HepG2 (cell line): Measurements from ENCODE around the gene CARS2. TPM values are rescaled to one million over a fixed set of nuclear protein-coding genes. Genes with fewer than 3 reads are reported as not detected.
A peak's percentile ranks its signal among the peaks of the same experiment; 100 is the strongest.

Experiments
- ARNTL ChIP-seq: sonication (generic); formaldehyde crosslinking; IDR thresholded peaks from 2 replicates; pipeline ENCODE4 v1.4.0; 2020; ENCODE audit warnings: mild to moderate bottlenecking, missing genetic modification reagents
- ATF5 ChIP-seq: sonication (generic); formaldehyde crosslinking; IDR thresholded peaks from 2 replicates; pipeline ENCODE4 v1.4.0; 2020; ENCODE audit warnings: mild to moderate bottlenecking, low read depth, missing genetic modification reagents
- BHLHE40 ChIP-seq: IDR thresholded peaks from 2 replicates; pipeline ENCODE4 v1.6.1; 2011; ENCODE audit warnings: low read length, improper control_type of control experiment
- ELK4 ChIP-seq: sonication (generic); formaldehyde crosslinking; IDR thresholded peaks from 2 replicates; pipeline ENCODE4 v1.9.0; 2021; ENCODE audit warnings: missing genetic modification reagents, borderline replicate concordance
- FOXK2 ChIP-seq: fragments of 450-650 bp; IDR thresholded peaks from 2 replicates; pipeline ENCODE4 v1.6.1; 2016
- FOXO4 ChIP-seq: sonication (generic); formaldehyde crosslinking; conservative IDR thresholded peaks from 2 replicates; pipeline ENCODE4 v1.8.1; 2023; ENCODE audit warnings: missing genetic modification reagents
- GLMP ChIP-seq: sonication (generic); formaldehyde crosslinking; IDR thresholded peaks from 2 replicates; pipeline ENCODE4 v1.9.0; 2021; ENCODE audit warnings: missing genetic modification reagents, mild to moderate bottlenecking, borderline replicate concordance
- ISX ChIP-seq: sonication (generic); formaldehyde crosslinking; conservative IDR thresholded peaks from 2 replicates; pipeline ENCODE4 v1.5.0; 2020; ENCODE audit warnings: missing genetic modification reagents
- MED8 ChIP-seq: sonication (generic); formaldehyde crosslinking; IDR thresholded peaks from 2 replicates; pipeline ENCODE4 v1.8.1; 2023; ENCODE audit warnings: mild to moderate bottlenecking, missing genetic modification reagents; ENCODE audit not compliant: insufficient replicate concordance
- PITX1 ChIP-seq: sonication (generic); formaldehyde crosslinking; IDR thresholded peaks from 2 replicates; pipeline ENCODE4 v1.5.1; 2020; ENCODE audit warnings: mild to moderate bottlenecking, missing genetic modification reagents
- SMARCE1 ChIP-seq: fragments of 450-650 bp; IDR thresholded peaks from 2 replicates; pipeline ENCODE4 v1.6.1; 2017; ENCODE audit warnings: borderline replicate concordance
- THRA ChIP-seq: sonication (generic); formaldehyde crosslinking; IDR thresholded peaks from 2 replicates; pipeline ENCODE4 v1.4.0; 2020; ENCODE audit warnings: missing genetic modification reagents, borderline replicate concordance
- XBP1 ChIP-seq: sonication (generic); formaldehyde crosslinking; IDR thresholded peaks from 2 replicates; pipeline ENCODE4 v1.5.0; 2020; ENCODE audit warnings: missing genetic modification reagents
- ZNF136 ChIP-seq: sonication (generic); formaldehyde crosslinking; IDR thresholded peaks from 2 replicates; pipeline ENCODE4 v1.8.1; 2022; ENCODE audit warnings: low read depth, mild to moderate bottlenecking, moderate library complexity, missing genetic modification reagents
- ZNF230 ChIP-seq: sonication (generic); formaldehyde crosslinking; IDR thresholded peaks from 2 replicates; pipeline ENCODE4 v1.4.0; 2020; ENCODE audit warnings: mild to moderate bottlenecking, missing genetic modification reagents
- ZNF3 ChIP-seq: IDR thresholded peaks from 2 replicates; pipeline ENCODE4 v1.7.0; 2017; ENCODE audit warnings: inconsistent platforms
- ZNF354B ChIP-seq: sonication (generic); formaldehyde crosslinking; IDR thresholded peaks from 2 replicates; pipeline ENCODE4 v1.8.0; 2022; ENCODE audit warnings: mild to moderate bottlenecking, missing genetic modification reagents
- ZNF644 ChIP-seq: IDR thresholded peaks from 2 replicates; pipeline ENCODE4 v1.6.1; 2016; ENCODE audit warnings: low read depth
- ZNF781 ChIP-seq: sonication (generic); formaldehyde crosslinking; IDR thresholded peaks from 2 replicates; pipeline ENCODE4 v1.5.1; 2020; ENCODE audit warnings: borderline replicate concordance, mild to moderate bottlenecking, missing genetic modification reagents; ENCODE audit errors: not compliant biosample characterization
- ZSCAN21 ChIP-seq: sonication (generic); formaldehyde crosslinking; IDR thresholded peaks from 2 replicates; pipeline ENCODE4 v1.8.0; 2022; ENCODE audit warnings: mild to moderate bottlenecking, missing genetic modification reagents, moderate library complexity, borderline replicate concordance
- polyA plus RNA-seq, 8 experiments: library from polyadenylated mRNA; depleted of rRNA in 3 of 8; stranded (reverse) in 7 of 8; unstranded in 1 of 8; fragments of >200 nt; fragmentation: Illumina TruSeq in 4 of 8; extraction: Trizol in 4 of 8; gene quantifications; 2 replicates each; pipeline versions ENCODE4 v1.2.1 to v1.2.3, GENCODE V29; 2011 to 2016; ENCODE audit warnings: low read depth in 4 of 8, missing spikeins in 1 of 8, mixed read lengths in 1 of 8; ENCODE audit not compliant: insufficient read depth in 1 of 8
- total RNA-seq, 5 experiments: library from RNA; depleted of rRNA; stranded (reverse); fragments of >200 nt; fragmentation: Illumina TruSeq; extraction: Trizol; gene quantifications; 2 replicates each; pipeline ENCODE4 v1.2.3, GENCODE V29; 2016; ENCODE audit warnings: low read depth in 1 of 5
- TF ChIP-seq, protein P1 (sequence below): sonication (generic); formaldehyde crosslinking; IDR thresholded peaks from 2 replicates; pipeline ENCODE4 v1.4.0; 2020; ENCODE audit warnings: mild to moderate bottlenecking, low read depth, missing genetic modification reagents
- TF ChIP-seq, protein P2 (sequence below): IDR thresholded peaks from 2 replicates; pipeline ENCODE4 v1.6.1; 2016; ENCODE audit warnings: low read depth, borderline replicate concordance

The CARS2 gene
- total and polyA plus RNA-seq, 2 of the 13 experiments (the other 11 are each of a cell fraction or from before 2014, with no cell fraction given), result 41.1 to 59.3 TPM

GRCh38 chr13:110715395-110716246, 9.7 kb upstream of the CARS2 start (continued):
- TF ChIP-seq ARNTL (CRISPR knock-in tag) (no peak), FOXO4 (CRISPR knock-in tag) (no peak), ELK4 (CRISPR knock-in tag) (no peak), ATF5 (CRISPR knock-in tag) (no peak), ISX (CRISPR knock-in tag) (0 out of 2 replicates have a peak, but pooled peaks have one; percentile 39), ZNF3 (CRISPR knock-in tag) (no peak), THRA (no peak), ZSCAN21 (CRISPR knock-in tag) (peak; percentile 48; the same call in 1 of the 2 replicates), MED8 (CRISPR knock-in tag) (peak; percentile 40), GLMP (CRISPR knock-in tag) (no peak), XBP1 (no peak), ZNF354B (CRISPR knock-in tag) (no peak), ZNF230 (peak; percentile 11; the same call in 1 of the 2 replicates), PITX1 (CRISPR knock-in tag) (no peak), BHLHE40 (no peak), ZNF781 (CRISPR knock-in tag) (no peak), ZNF644 (CRISPR knock-in tag) (no peak), FOXK2 (no peak), ZNF136 (CRISPR knock-in tag) (no peak), SMARCE1 (no peak)
- TF ChIP-seq, protein P1, sequence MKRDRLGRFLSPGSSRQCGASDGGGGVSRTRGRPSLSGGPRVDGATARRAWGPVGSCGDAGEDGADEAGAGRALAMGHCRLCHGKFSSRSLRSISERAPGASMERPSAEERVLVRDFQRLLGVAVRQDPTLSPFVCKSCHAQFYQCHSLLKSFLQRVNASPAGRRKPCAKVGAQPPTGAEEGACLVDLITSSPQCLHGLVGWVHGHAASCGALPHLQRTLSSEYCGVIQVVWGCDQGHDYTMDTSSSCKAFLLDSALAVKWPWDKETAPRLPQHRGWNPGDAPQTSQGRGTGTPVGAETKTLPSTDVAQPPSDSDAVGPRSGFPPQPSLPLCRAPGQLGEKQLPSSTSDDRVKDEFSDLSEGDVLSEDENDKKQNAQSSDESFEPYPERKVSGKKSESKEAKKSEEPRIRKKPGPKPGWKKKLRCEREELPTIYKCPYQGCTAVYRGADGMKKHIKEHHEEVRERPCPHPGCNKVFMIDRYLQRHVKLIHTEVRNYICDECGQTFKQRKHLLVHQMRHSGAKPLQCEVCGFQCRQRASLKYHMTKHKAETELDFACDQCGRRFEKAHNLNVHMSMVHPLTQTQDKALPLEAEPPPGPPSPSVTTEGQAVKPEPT (CRISPR knock-in tag), result no peak
- TF ChIP-seq, protein P2, sequence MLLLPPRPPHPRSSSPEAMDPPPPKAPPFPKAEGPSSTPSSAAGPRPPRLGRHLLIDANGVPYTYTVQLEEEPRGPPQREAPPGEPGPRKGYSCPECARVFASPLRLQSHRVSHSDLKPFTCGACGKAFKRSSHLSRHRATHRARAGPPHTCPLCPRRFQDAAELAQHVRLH (CRISPR knock-in tag), result no peak
